HL-60/S4 treated with retinoic acid at 250 ng/mL for 4 days and 3 days (cell line): ENCODE data around the gene FBRSL1.
"Not testable (repeated sequence)": the region's sequence is repeated elsewhere in the genome, so short reads cannot be mapped to it uniquely, and the experiment has no call there.

ENCODE experiments used
- in situ Hi-C: fragments of 300-500 bp; cut with MboI; formaldehyde crosslinking; loops from 2 replicates; pipeline ENCODE4 v1.7.0; 2022; ENCODE audit warnings: low sequenced_read_pairs

The FBRSL1 gene

DNA sequence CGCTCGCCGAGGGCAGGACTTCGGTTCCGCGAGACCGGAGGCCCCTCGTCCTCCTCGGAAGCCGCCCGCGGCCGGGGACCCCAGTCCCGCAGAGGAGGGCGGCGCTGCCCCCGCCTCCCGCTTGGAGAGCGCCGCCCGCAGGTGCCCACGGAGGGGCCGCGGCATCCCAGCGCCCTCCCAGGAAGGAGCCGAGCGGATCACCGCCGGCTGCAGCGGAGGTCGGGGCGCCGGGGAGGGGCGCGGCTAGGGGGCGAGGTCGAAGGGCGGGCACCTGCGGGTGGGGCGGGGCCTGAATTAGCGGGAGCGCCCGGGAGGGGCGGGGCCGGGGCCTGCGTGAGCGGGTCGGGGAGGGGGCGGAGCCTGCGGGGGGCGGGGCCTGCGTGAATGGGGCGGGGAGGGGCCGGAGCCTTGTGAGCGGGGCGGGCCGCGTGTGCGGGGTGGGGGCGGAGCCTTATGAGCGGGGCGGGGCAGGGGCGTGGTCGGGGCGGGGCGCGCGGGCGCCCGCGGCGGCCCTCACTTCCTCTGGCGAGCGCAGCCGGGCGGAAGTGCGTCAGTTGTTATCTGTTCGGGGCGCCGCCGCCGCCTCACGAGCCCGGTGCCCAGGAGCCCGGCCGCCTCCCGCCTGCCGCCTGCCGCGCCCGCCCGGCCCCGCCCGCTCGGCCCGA lies at the start of gene FBRSL1:
Gene FBRSL1 (plus strand): TSS at position 550 of the 665 bp plus-strand sequence.
- in situ Hi-C loops = no loop called here

GRCh38 chr12:132440420-132440819 lies 49.5 kb upstream of the FBRSL1 start:
- in situ Hi-C loops = not testable (repeated sequence)

DNA sequence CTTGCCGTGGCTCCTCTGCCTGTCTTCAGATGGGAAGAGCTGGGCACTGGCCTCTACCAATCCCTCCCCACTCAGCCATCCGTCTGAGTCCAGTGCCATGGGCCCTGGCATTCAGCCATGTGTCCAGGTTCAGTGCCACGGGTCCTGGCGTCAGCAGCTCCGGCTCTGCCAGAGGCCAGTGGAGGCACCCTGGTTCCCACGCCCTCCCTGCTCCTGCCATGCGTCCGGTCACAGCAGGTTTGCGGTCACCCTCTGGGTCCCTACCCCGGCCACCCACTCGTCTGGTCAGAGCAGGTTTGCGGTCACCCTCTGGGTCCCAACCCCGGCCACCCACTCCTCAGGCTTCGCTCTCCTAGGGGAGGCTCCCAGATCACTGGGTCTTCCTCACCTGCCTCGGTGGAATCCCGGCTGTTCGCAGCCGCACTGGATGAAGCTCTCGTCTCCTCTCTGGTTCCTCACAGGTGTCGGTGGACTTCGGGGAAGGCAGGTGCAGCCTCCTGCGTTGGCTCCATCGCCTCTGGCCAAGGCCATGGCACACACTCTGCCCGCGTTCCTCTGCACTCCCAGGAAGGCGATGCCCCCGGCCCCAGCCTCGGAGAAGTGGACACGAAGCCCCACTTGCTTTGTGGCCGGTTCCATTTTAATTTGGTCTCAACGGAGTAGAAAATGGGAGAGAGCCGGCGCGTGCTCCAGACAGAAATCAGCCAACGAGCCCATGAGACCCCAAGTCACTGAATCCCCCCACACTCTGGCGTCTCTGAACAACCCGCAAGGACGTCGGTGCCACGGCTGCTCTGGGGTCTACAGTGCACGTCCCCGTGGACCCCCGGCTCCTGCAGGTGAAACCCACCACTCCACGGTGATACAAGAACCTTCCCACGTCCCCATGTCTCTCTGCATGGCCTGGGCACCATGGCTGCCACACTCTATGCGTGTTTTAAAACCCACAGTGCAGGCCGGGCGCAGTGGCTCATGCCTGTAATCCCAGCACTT lies 47.8 kb upstream of the FBRSL1 start:
- in situ Hi-C loops = no loop called here

DNA sequence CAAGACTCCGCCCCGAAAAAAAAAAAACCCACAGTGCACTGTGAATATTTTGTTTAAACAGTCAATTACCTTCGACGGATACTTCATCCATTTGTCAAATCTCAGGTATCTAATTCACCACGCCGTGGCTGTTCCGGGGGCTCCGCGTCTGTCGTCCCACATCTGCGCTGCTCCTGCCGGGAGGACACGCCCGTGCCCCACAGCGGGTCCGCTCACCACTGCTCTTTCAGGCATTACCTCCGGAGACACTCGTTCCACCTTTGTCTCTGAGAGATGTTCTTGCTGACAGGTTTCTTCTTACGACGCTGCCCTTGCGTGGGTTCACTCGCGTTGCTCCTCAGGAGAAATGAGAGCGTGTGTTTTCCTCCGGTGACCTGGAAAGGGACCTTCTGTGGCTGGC lies 46.9 kb upstream of the FBRSL1 start:
- in situ Hi-C loops = no loop called here

DNA sequence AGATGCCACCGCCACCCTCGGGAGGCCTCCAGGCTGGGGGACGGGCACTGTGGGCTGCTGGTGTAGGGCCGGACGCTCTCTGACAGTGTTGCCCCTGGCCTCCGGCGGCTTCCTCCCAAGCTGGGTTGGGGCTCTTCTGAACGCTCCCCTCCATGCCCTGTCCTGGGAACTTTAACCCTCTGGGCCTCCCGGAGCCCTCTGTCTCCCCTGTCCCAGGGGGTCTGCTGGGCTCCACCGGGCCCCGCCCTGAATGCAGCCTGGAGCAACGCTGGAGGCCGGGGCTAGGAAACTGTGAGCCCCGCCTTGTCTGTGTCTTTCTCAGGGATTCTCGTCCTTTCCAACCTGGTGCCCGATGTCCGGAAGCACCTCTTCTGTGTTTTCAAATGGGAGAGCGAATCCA lies 45.7 kb upstream of the FBRSL1 start:
- in situ Hi-C loops = no loop called here

- in situ Hi-C loops = no loop called here
These were observed 44.7 kb upstream of the FBRSL1 start for GRCh38 chr12:132444957-132445883.

- in situ Hi-C loops = no loop called here
These were observed 43.9 kb upstream of the FBRSL1 start for GRCh38 chr12:132445884-132446632.

DNA sequence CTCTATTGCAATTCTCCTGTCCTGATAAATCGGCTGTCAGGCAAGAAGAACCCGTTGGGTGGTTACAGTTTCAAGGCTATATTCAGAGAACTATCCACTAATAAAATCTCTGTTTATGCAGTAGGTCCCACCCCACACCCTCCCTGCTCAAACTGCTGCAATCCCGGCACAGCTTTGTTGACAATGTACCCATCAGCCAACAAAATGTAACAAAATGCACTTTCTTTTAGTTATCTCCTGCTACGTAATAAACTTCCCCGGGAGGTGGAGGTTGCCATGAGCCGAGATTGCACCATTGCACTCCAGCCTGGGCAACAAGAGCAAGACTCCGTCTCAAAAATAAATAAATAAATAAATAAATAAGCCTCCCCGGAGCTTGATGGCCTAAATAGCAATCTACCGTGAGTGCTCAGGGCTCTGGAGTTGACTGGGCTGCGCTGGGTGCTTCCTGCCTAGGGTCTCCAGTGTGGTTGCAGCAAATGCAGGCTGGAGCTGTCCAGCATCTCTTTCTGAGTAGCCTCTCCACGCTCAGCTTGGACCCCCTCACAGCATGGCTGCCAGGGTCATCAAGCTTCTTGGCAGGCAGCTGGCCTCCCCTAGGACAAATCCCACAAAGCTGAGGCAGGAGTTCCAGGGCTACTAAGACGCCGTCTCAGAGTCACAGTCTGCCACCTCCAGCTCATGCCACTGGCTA lies 43.2 kb upstream of the FBRSL1 start:
- in situ Hi-C loops = no loop called here

DNA sequence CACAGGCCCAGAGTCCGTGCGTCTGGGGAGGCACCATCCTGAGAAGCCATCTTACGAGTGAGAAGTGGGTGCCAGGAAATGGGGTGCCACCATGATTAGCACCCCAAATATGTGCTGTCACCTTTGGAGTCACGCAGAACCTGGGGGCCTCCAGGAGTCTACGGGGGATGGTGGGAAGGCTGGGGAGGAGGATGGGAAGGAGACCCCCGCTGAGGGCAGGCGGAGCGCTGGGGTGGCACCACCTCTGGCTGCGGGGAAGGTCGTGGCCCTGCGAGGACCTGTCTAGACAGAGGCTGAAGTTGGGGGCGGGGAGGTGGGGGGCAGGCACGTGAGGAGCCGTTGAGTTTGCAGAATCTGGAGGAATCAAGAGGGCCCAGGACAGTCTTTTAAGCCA lies 42.6 kb upstream of the FBRSL1 start:
- in situ Hi-C loops = no loop called here

- in situ Hi-C loops = no loop called here
These were observed 42.1 kb upstream of the FBRSL1 start for GRCh38 chr12:132447731-132448462.

GRCh38 chr12:132448463-132448820 lies 41.5 kb upstream of the FBRSL1 start:
- in situ Hi-C loops = no loop called here

DNA sequence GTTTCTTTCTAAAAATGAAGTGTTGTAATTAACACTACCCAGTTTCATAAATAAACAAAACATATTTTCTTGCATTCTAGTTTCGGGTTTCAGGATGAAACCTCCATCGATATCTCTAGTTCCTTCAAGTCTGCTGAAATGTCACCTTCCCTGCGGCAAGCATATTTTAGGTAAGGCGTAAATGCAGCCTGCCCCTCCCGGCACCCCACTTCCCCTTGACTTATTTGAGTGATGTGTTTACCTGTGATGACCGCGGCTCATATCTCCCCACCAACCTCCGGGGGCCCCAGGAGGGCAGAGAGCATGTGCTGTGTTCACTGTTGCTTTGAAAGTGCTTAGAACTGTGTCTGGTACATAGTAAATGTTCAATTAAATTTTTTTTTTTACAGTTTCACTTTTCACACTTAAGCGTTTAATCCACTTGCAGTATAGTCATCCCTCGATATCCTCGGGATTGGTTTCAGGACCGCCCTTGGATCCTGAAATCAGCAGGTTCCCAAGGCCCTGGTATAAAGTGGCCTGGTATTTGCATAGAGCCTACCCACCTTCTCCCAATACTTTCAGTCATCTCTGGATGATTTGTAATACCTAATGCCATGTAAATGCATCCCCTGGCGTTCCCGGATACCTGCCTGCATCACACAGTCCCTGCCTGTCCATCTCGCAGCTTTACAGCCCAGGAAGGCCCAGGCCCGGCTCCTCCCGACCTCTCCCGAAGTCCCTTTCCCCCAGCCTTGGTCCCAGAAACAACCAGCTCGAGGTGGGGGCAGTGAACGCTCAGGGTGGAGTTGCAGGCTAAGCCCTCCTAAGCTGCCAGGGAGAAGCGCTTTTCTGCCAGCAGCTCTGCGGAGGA lies 40.2 kb upstream of the FBRSL1 start:
- in situ Hi-C loops = no loop called here

DNA sequence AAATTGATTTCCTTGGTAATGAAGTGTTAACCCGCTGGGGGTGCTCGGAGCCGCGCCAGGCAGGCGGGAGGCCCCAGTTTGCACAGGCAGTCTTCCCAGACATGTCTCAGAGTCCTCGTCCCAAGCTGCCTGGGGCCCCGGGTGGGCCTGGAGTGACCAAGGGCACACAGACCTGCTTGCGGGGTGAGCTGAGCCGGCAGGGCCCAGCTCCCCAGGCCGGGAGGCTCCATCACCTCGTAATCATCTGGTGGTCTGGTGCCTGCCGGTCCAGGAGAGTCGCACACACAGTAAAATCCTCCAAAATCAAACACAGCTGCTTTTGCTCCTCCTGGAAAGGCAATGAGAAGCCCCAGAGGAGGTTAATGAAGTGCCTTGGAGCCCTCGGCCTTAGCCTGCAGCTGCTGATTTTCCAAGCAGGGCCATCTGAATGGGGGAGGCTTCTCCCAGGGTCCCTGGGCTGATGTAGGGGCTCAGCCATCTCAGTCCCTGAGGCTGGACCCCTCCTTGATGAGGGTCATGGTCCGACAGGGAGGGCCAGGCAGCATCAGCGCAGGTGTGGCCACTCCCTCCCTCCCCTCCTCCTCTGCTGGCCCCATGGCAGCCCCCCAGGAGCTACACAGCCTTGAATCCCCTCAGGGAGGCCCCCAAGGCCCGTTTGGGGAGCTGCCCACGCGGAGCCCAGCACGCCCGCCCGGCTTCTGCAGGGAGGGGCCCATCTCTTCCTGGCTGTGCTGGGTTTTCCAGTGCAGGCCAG lies 39.4 kb upstream of the FBRSL1 start:
- in situ Hi-C loops = no loop called here

GRCh38 chr12:132451172-132451835 lies 38.6 kb upstream of the FBRSL1 start:
- in situ Hi-C loops = no loop called here

GRCh38 chr12:132451836-132452195 lies 38.1 kb upstream of the FBRSL1 start:
- in situ Hi-C loops = no loop called here

- in situ Hi-C loops = no loop called here
These were observed 37.2 kb upstream of the FBRSL1 start for GRCh38 chr12:132452596-132453350.
